CD4-positive, CD25-positive, alpha-beta regulatory T cell (primary cell): ENCODE results near the gene CTDNEP1. TPM values are rescaled to one million over a fixed set of nuclear protein-coding genes. Genes with fewer than 3 reads are reported as not detected.
A peak's percentile ranks its signal among the peaks of the same experiment; 100 is the strongest.

ENCODE experiments used
- ATAC-seq, 2 donors: fragments of 150-1000 bp; cut with Tn5 transposase; one replicate each; pipeline ENCODE4 v1.10.0; 2021; ENCODE audit warnings: low read depth in 2 of 2, moderate number of reproducible peaks in 2 of 2, moderate library complexity in 1 of 2
- DNase-seq, 3 donors: peaks; one replicate each; pipeline versions ENCODE4 v3.0.0 to v3.0.0-alpha.2; 2012 to 2022; ENCODE audit warnings: mixed read lengths in 1 of 3
- H3K27ac ChIP-seq: one replicate; pipeline ENCODE4 v1.7.0; 2013; ENCODE audit warnings: mild to moderate bottlenecking, low read length; ENCODE audit not compliant: insufficient read depth, poor library complexity, severe bottlenecking
- H3K27me3 ChIP-seq: one replicate; pipeline ENCODE4 v1.7.0; 2013; ENCODE audit warnings: low read length; ENCODE audit not compliant: control insufficient read depth, insufficient read depth
- H3K36me3 ChIP-seq: one replicate; pipeline ENCODE4 v1.7.0; 2013; ENCODE audit warnings: mild to moderate bottlenecking, low read length, moderate library complexity; ENCODE audit not compliant: control insufficient read depth, insufficient read depth
- H3K4me1 ChIP-seq: 2 replicates; pipeline ENCODE4 v1.7.0; 2013; ENCODE audit warnings: mild to moderate bottlenecking, low read length; ENCODE audit not compliant: insufficient read depth, control insufficient read depth, poor library complexity, severe bottlenecking
- H3K4me3 ChIP-seq: one replicate; pipeline ENCODE4 v1.7.0; 2013; ENCODE audit warnings: low read depth, mild to moderate bottlenecking, low read length, moderate library complexity
- H3K9me3 ChIP-seq, 2 experiments: 1 replicate in 1 of 2; 2 replicates in 1 of 2; pipeline ENCODE4 v1.7.0; 2013; ENCODE audit warnings: low read length in 2 of 2, mild to moderate bottlenecking in 1 of 2, moderate library complexity in 1 of 2; ENCODE audit not compliant: control insufficient read depth in 2 of 2
- H3K27ac Mint-ChIP-seq, 3 donors: one replicate each; pipeline ENCODE4 v1.8.0; 2020 to 2022; ENCODE audit warnings: mild to moderate bottlenecking in 3 of 3, mixed read lengths in 3 of 3, moderate library complexity in 2 of 3
- H3K27me3 Mint-ChIP-seq: one replicate; pipeline ENCODE4 v1.8.0; 2022; ENCODE audit warnings: mild to moderate bottlenecking, mixed read lengths
- H3K36me3 Mint-ChIP-seq: one replicate; pipeline ENCODE4 v1.8.0; 2020; ENCODE audit warnings: mixed read lengths
- H3K4me1 Mint-ChIP-seq, 4 donors: one replicate each; pipeline ENCODE4 v1.8.0; 2020 to 2022; ENCODE audit warnings: mixed read lengths in 4 of 4, mild to moderate bottlenecking in 1 of 4
- H3K4me3 Mint-ChIP-seq, 4 donors: one replicate each; pipeline ENCODE4 v1.8.0; 2020 to 2022; ENCODE audit warnings: mild to moderate bottlenecking in 4 of 4, mixed read lengths in 4 of 4, moderate library complexity in 3 of 4
- H3K9me3 Mint-ChIP-seq, 7 donors: one replicate each; pipeline ENCODE4 v1.8.0; 2020 to 2022; ENCODE audit warnings: mixed read lengths in 7 of 7, mild to moderate bottlenecking in 3 of 7, moderate library complexity in 2 of 7
- polyA plus RNA-seq, 4 donors: library from polyadenylated mRNA; unstranded; fragments of 300-500 nt; fragmentation: Illumina TruSeq; gene quantifications; one replicate each; pipeline ENCODE4 v1.2.3, GENCODE V29; 2021
- total RNA-seq: library from RNA; stranded (reverse); gene quantifications from one replicate; pipeline ENCODE4 v1.2.3, GENCODE V29; 2022

Gene CTDNEP1
- total and polyA plus RNA-seq, 5 donors from 2014 or later, result 33.0 to 114 (median 39.3) TPM

DNA sequence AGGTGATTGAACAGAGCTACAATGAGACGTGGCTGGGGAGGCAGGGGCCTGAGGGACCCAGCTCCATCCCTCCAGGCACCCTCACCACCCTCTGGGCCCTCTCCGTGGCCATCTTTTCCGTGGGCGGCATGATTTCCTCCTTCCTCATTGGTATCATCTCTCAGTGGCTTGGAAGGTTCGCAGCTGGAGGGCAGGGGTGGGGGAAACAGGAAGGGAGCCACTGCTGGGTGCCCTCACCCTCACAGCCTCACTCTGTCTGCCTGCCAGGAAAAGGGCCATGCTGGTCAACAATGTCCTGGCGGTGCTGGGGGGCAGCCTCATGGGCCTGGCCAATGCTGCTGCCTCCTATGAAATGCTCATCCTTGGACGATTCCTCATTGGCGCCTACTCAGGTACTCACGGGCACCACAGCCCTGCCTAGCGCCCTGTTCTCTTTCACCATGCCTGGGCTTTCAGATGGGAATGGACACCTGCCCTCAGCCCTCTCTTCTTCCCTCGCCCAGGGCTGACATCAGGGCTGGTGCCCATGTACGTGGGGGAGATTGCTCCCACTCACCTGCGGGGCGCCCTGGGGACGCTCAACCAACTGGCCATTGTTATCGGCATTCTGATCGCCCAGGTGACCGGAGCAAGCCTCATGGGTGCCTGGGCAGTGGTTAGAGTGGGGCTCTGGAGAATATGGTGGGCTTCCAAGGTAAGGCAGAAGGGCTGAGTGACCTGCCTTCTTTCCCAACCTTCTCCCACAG is 32.1 kb upstream of the CTDNEP1 start:
- peaks cover 2% of the 10 kb centered on the region for H3K27me3 ChIP-seq
- no peak overlapping the region for H3K4me3 ChIP-seq
- Mint-ChIP-seq H3K4me3 (peak overlapping the region in 1 of 4 donors; percentile 59), H3K36me3 (no peaks in the 10 kb centered on the region), H3K27ac (no peak overlapping the region), H3K9me3 (peaks cover 0 to 1% (median 0%) of the 10 kb centered on the region in 7 donors), H3K4me1 (peaks cover 0 to 31% (median 12%) of the 10 kb centered on the region in 4 donors), H3K27me3 (peaks cover 63% of the 10 kb centered on the region)
- no peaks in the 10 kb centered on the region for H3K9me3 ChIP-seq
- H3K27ac ChIP-seq, result no peak overlapping the region
- ATAC-seq (no peak), DNase-seq (no peak)
- peaks cover 21% of the 10 kb centered on the region for H3K4me1 ChIP-seq
- no peaks in the 10 kb centered on the region for H3K36me3 ChIP-seq

DNA sequence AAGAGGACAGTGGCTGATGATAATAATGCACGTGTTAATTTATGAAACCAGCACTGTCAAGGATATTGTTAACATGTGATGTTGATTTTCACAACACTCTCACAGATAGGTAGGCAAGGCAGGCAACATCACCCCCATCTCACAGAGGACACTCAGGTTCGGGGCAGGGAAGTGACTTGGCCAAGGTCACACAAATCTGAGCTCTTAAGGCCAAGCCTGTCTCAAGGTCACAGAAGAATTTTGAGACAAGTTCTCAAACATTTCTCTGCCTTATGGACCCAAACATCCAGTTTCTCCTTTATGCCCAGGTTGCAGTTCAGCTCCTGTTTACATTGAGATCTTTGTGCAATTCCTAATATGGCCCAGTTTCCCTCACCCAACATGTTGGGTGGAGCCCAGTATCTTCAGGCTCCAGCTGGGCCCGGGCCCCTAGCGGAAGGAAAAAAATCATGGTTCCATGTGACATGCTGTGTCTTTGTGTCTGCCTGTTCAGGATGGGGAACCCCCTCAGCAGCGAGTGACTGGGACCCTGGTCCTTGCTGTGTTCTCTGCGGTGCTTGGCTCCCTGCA is 31.3 kb upstream of the CTDNEP1 start:
- Mint-ChIP-seq H3K27me3 (peaks cover 55% of the 10 kb centered on the region), H3K36me3 (no peaks in the 10 kb centered on the region), H3K4me3 (peak overlapping the region in 3 of 4 donors; percentile 47 to 59 (median 50)), H3K27ac (no peak overlapping the region), H3K9me3 (peaks cover 0 to 1% (median 0%) of the 10 kb centered on the region in 7 donors), H3K4me1 (peaks cover 0 to 31% (median 12%) of the 10 kb centered on the region in 4 donors)
- no peaks in the 10 kb centered on the region for H3K36me3 ChIP-seq
- H3K27me3 ChIP-seq, result peaks cover 2% of the 10 kb centered on the region
- no peak overlapping the region for H3K4me3 ChIP-seq
- H3K4me1 ChIP-seq, result peaks cover 21% of the 10 kb centered on the region
- no peaks in the 10 kb centered on the region for H3K9me3 ChIP-seq
- no peak overlapping the region for H3K27ac ChIP-seq
- ATAC-seq, result no peak
- no peak for DNase-seq

- Mint-ChIP-seq H3K4me1 (peaks cover 0 to 31% (median 12%) of the 10 kb centered on the region in 4 donors), H3K27ac (no peak overlapping the region), H3K36me3 (no peaks in the 10 kb centered on the region), H3K27me3 (peaks cover 53% of the 10 kb centered on the region), H3K9me3 (peaks cover 0 to 1% (median 0%) of the 10 kb centered on the region in 7 donors), H3K4me3 (peak overlapping the region; percentile 46 to 85 (median 70))
- Histone ChIP-seq H3K4me3 (no peak overlapping the region), H3K27ac (no peak overlapping the region), H3K27me3 (peaks cover 2% of the 10 kb centered on the region), H3K4me1 (peaks cover 21% of the 10 kb centered on the region), H3K36me3 (no peaks in the 10 kb centered on the region), H3K9me3 (no peaks in the 10 kb centered on the region)
- DNase-seq (no peak), ATAC-seq (no peak)
These were observed 30.6 kb upstream of the CTDNEP1 start for GRCh38 chr17:7281953-7282751.

GRCh38 chr17:7281074-7281952 is 29.8 kb upstream of the CTDNEP1 start, which contains the start of gene SLC2A4:
Gene SLC2A4 (plus strand): TSS chr17:7281718. CDS start chr17:7281935, 217 bp downstream.
- Mint-ChIP-seq H3K36me3 (no peaks in the 10 kb centered on the region), H3K27ac (peak within 1 kb of the TSS in 1 of 3 donors; percentile 73), H3K4me1 (peaks cover 0 to 31% (median 12%) of the 10 kb centered on the region in 4 donors), H3K9me3 (peaks cover 0 to under 1% (median 0%) of the 10 kb centered on the region in 7 donors), H3K4me3 (peak within 1 kb of the TSS; percentile 82 to 87 (median 86)), H3K27me3 (peaks cover 51% of the 10 kb centered on the region)
- Histone ChIP-seq H3K36me3 (no peaks in the 10 kb centered on the region), H3K27ac (no peak within 1 kb of the TSS), H3K4me1 (peaks cover 21% of the 10 kb centered on the region), H3K27me3 (peaks cover 2% of the 10 kb centered on the region), H3K9me3 (no peaks in the 10 kb centered on the region), H3K4me3 (peak within 1 kb of the TSS; percentile 48)
- ATAC-seq (peak; percentile 46 to 61), DNase-seq (peak; percentile 60 to 82 (median 71))

DNA sequence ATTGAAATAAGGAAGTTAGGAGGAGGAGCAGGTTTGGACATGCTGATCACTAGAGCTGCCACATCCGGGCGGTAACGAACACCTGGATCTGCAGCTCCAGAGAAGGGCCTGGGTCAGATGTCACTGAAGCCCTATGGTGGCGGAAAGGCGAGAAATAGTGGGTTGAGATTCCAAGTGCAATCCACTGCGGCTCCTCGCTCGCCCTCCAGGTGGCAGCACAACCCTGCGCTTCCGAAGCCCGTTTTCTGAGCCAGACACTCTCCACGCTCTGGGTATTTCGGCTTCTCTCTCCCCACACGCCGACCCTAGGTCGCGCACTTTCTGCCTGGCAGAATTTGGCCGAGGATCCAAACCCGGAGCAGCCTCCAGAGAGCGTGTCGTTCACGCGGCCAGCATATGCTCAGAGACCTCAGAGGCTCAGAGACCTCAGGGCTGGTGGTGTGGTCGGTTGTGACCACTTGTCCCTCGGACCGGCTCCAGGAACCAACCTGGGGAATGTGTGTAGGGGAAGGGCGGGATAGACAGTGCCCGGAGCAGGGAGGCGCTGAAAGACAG is 29.1 kb upstream of the CTDNEP1 start:
- H3K4me3 ChIP-seq, result peak overlapping the region; percentile 48
- peak overlapping the region in 1 of 3 donors; percentile 73 for H3K27ac Mint-ChIP-seq
- H3K4me1 Mint-ChIP-seq, result peaks cover 0 to 31% (median 12%) of the 10 kb centered on the region in 4 donors

GRCh38 chr17:7279448-7279847 is 27.9 kb upstream of the CTDNEP1 start:
- Histone ChIP-seq H3K27me3 (no peaks in the 10 kb centered on the region), H3K27ac (no peak overlapping the region), H3K4me3 (no peak overlapping the region), H3K36me3 (no peaks in the 10 kb centered on the region), H3K4me1 (peaks cover 21% of the 10 kb centered on the region), H3K9me3 (no peaks in the 10 kb centered on the region)
- DNase-seq (no peak), ATAC-seq (no peak)
- Mint-ChIP-seq H3K4me3 (peak overlapping the region in 1 of 4 donors; percentile 86), H3K36me3 (no peaks in the 10 kb centered on the region), H3K4me1 (peaks cover 0 to 31% (median 12%) of the 10 kb centered on the region in 4 donors), H3K27me3 (peaks cover 50% of the 10 kb centered on the region), H3K27ac (no peak overlapping the region), H3K9me3 (no peaks in the 10 kb centered on the region)

More for the DNA sequence above, 29.1 kb upstream of the CTDNEP1 start:
- no peaks in the 10 kb centered on the region for H3K27me3 ChIP-seq
- H3K36me3 ChIP-seq, result no peaks in the 10 kb centered on the region
- DNase-seq (peak; percentile 76 to 86 (median 85)), ATAC-seq (peak; percentile 89 to 91)
- H3K27ac ChIP-seq, result no peak overlapping the region
- H3K36me3 Mint-ChIP-seq, result no peaks in the 10 kb centered on the region
- H3K4me1 ChIP-seq, result peaks cover 21% of the 10 kb centered on the region
- peaks cover 49% of the 10 kb centered on the region for H3K27me3 Mint-ChIP-seq
- H3K9me3 ChIP-seq, result no peaks in the 10 kb centered on the region
- no peaks in the 10 kb centered on the region for H3K9me3 Mint-ChIP-seq
- peak overlapping the region; percentile 82 to 87 (median 86) for H3K4me3 Mint-ChIP-seq
